Trophoblast cell (in vitro differentiated cells and primary cell): ENCODE data around the gene ADAMTS9.

Experiments
- DNase-seq, 2 donors: peaks; one replicate each; pipeline ENCODE4 v3.0.0-alpha.2; 2016
- H2AFZ ChIP-seq: 2 replicates; pipeline ENCODE4 v1.6.1; 2013; ENCODE audit warnings: low read length, moderate library complexity, mild to moderate bottlenecking; ENCODE audit not compliant: insufficient read depth, poor library complexity
- H2AK5ac ChIP-seq: 2 replicates; pipeline ENCODE4 v1.6.1; 2013; ENCODE audit warnings: mild to moderate bottlenecking, low read length
- H2BK120ac ChIP-seq: 2 replicates; pipeline ENCODE4 v1.6.1; 2013; ENCODE audit warnings: low read length, mild to moderate bottlenecking, moderate library complexity; ENCODE audit not compliant: insufficient read depth, poor library complexity
- H2BK12ac ChIP-seq: 2 replicates; pipeline ENCODE4 v1.6.1; 2013; ENCODE audit warnings: mild to moderate bottlenecking, low read length, moderate library complexity
- H2BK5ac ChIP-seq: 2 replicates; pipeline ENCODE4 v1.6.1; 2013; ENCODE audit warnings: low read length, low read depth, moderate library complexity, mild to moderate bottlenecking; ENCODE audit not compliant: poor library complexity
- H3K14ac ChIP-seq: 2 replicates; pipeline ENCODE4 v1.6.1; 2013; ENCODE audit warnings: mild to moderate bottlenecking, low read length
- H3K18ac ChIP-seq: 2 replicates; pipeline ENCODE4 v1.6.1; 2013; ENCODE audit warnings: mild to moderate bottlenecking, low read length
- H3K23ac ChIP-seq: 2 replicates; pipeline ENCODE4 v1.6.1; 2013; ENCODE audit warnings: low read length
- H3K27ac ChIP-seq: 2 replicates; pipeline ENCODE4 v1.5.1; 2013; ENCODE audit warnings: low read depth, mild to moderate bottlenecking, inconsistent platforms, low read length, moderate library complexity
- H3K27me3 ChIP-seq: 2 replicates; pipeline ENCODE4 v1.6.1; 2013; ENCODE audit warnings: inconsistent platforms, mild to moderate bottlenecking, low read length, moderate library complexity; ENCODE audit not compliant: insufficient read depth
- H3K36me3 ChIP-seq, 2 experiments: 1 replicate in 1 of 2; 2 replicates in 1 of 2; pipeline ENCODE4 v1.6.1; 2013; ENCODE audit warnings: low read length in 2 of 2, mild to moderate bottlenecking in 2 of 2, moderate library complexity in 1 of 2; ENCODE audit not compliant: insufficient read depth in 2 of 2, control insufficient read depth in 1 of 2
- H3K4ac ChIP-seq: 2 replicates; pipeline ENCODE4 v1.6.1; 2013; ENCODE audit warnings: low read depth, mild to moderate bottlenecking, low read length, moderate library complexity
- H3K4me1 ChIP-seq, 2 experiments: 1 replicate in 1 of 2; 2 replicates in 1 of 2; pipeline ENCODE4 v1.6.1; 2013; ENCODE audit warnings: low read length in 2 of 2, mild to moderate bottlenecking in 2 of 2, moderate library complexity in 1 of 2; ENCODE audit not compliant: insufficient read depth in 2 of 2, control insufficient read depth in 1 of 2
- H3K4me2 ChIP-seq: 2 replicates; pipeline ENCODE4 v1.6.1; 2013; ENCODE audit warnings: inconsistent platforms, mild to moderate bottlenecking, low read length, moderate library complexity
- H3K4me3 ChIP-seq: 2 replicates; pipeline ENCODE4 v1.5.1; 2013; ENCODE audit warnings: mild to moderate bottlenecking, low read depth, low read length, inconsistent platforms
- H3K79me1 ChIP-seq: one replicate; pipeline ENCODE4 v1.6.1; 2013; ENCODE audit warnings: low read length
- H3K79me2 ChIP-seq: 2 replicates; pipeline ENCODE4 v1.6.1; 2013; ENCODE audit warnings: low read length, mild to moderate bottlenecking; ENCODE audit not compliant: control insufficient read depth, insufficient read depth, poor library complexity
- H3K9ac ChIP-seq: 2 replicates; pipeline ENCODE4 v1.6.1; 2013; ENCODE audit warnings: mild to moderate bottlenecking, low read length
- H3K9me3 ChIP-seq: 2 replicates; pipeline ENCODE4 v1.6.1; 2013; ENCODE audit warnings: low read depth, mild to moderate bottlenecking, control low read depth, inconsistent platforms, low read length; ENCODE audit not compliant: insufficient read depth
- H4K12ac ChIP-seq: 2 replicates; pipeline ENCODE4 v1.6.1; 2013; ENCODE audit warnings: low read depth, mild to moderate bottlenecking, low read length, moderate library complexity
- H4K8ac ChIP-seq: 2 replicates; pipeline ENCODE4 v1.6.1; 2013; ENCODE audit warnings: low read depth, mild to moderate bottlenecking, low read length, moderate library complexity
- H4K91ac ChIP-seq: one replicate; pipeline ENCODE4 v1.6.1; 2013; ENCODE audit warnings: low read depth, mild to moderate bottlenecking, low read length, moderate library complexity
- WGBS: extraction: QIAGEN DNeasy Blood & Tissue Kit; methylation state at CpG from one replicate; pipeline ENCODE4 v1.1.7; 2013; ENCODE audit warnings: missing lambda C conversion rate; ENCODE audit not compliant: insufficient read length, insufficient coverage; ENCODE audit errors: extremely low coverage; 5-methylcytosine and 5-hydroxymethylcytosine counted together

ADAMTS9 gene

GRCh38 chr3:64556046-64556445, 131.8 kb downstream of the ADAMTS9 start:
- Histone ChIP-seq H3K4me3 (no peak overlapping the region), H3K23ac (no peak overlapping the region)
- no CpG with 5 or more reads among the region's 3 CpGs for WGBS

DNA sequence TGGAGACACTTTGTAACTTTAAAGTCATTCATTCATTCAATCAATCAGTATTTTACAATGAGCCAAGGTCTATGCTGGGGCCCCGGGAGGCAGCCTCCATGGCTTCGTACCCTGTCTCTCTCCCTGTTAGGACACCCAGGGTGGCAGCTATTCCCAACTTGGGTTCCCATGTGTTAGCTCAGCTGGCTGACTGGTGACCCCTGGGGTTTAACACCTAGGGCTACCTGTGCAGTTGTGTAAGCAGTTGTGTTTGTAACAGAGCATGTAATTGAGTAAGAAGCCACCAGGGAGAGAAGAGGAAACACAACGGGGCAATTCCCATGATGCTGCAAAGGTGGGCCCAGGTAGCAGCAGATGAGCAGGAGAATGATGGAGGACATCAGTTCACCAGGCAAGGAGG, 132.4 kb downstream of the ADAMTS9 start:
- H2AK5ac ChIP-seq = no peak overlapping the region
- peaks cover 16 to 36% of the 10 kb centered on the region in 2 experiments for H3K36me3 ChIP-seq
- no peak overlapping the region for H2BK12ac ChIP-seq
- no peak overlapping the region for H3K9ac ChIP-seq
- H3K4me1 ChIP-seq = no peaks in the 10 kb centered on the region
- no peak overlapping the region for H3K27ac ChIP-seq
- no CpG with 5 or more reads among the region's 3 CpGs for WGBS
- no peak overlapping the region for H2BK5ac ChIP-seq
- no peak overlapping the region for H3K4me2 ChIP-seq
- no peak overlapping the region for H2AFZ ChIP-seq
- no peak overlapping the region for H3K4ac ChIP-seq
- H3K4me3 ChIP-seq = no peak overlapping the region
- no peak for DNase-seq
- no peaks in the 10 kb centered on the region for H3K79me1 ChIP-seq
- H2BK120ac ChIP-seq = no peak overlapping the region
- H3K23ac ChIP-seq = no peak overlapping the region
- no peaks in the 10 kb centered on the region for H3K27me3 ChIP-seq
- no peak overlapping the region for H4K8ac ChIP-seq
- H3K14ac ChIP-seq = no peak overlapping the region
- H3K79me2 ChIP-seq = no peaks in the 10 kb centered on the region
- no peak overlapping the region for H4K12ac ChIP-seq
- no peaks in the 10 kb centered on the region for H3K9me3 ChIP-seq
- no peak overlapping the region for H3K18ac ChIP-seq
- no peak overlapping the region for H4K91ac ChIP-seq

More at GRCh38 chr3:64556046-64556445, 131.8 kb downstream of the ADAMTS9 start:
- Histone ChIP-seq H4K8ac (no peak overlapping the region), H3K18ac (no peak overlapping the region), H3K4ac (no peak overlapping the region), H4K12ac (no peak overlapping the region), H3K4me2 (no peak overlapping the region), H2AFZ (no peak overlapping the region), H3K27ac (no peak overlapping the region), H3K14ac (no peak overlapping the region), H2BK120ac (no peak overlapping the region), H2BK12ac (no peak overlapping the region), H4K91ac (no peak overlapping the region), H3K36me3 (peaks cover 12 to 30% of the 10 kb centered on the region in 2 experiments), H3K27me3 (no peaks in the 10 kb centered on the region), H3K9me3 (no peaks in the 10 kb centered on the region), H3K79me2 (no peaks in the 10 kb centered on the region), H3K4me1 (no peaks in the 10 kb centered on the region), H3K79me1 (no peaks in the 10 kb centered on the region), H2AK5ac (no peak overlapping the region), H3K9ac (no peak overlapping the region), H2BK5ac (no peak overlapping the region)
- no peak for DNase-seq

DNA sequence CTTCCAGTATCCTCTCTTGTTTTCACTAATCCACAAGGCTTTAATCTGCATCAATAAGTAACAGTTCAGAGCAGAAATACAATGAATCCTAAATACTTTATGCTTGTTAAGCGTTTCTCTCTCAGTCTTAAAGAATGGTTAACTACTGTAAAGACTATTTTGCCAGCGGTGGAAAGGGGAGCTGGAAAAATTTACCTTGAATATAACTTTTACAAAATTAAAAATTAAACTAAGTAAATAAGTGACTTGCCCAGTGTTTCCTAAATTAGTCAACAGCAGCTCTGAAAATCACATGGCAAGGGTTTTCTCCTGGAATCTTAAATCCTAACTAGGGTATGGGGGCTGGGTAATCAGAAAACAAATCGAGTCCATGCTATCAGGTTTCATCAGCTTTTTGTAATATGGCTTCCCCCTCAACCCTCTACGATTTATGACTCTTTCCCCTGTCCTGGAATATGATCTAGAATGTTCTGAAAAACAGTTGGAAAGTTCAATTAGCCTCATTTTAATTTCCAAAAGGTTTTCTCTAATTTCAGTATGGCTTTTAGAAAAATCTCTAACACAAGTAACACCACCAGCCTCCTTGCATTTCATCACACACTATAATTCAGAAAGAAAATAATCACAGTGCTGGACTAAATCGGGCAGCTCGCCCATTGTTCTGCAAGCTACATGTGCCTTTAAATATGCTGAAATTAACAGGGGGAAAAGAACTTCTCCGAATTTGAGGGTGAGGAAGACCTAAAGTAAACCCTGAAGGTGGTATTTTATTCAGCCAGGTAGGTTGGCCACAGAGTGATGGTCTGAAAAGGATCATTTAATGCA, 133.5 kb downstream of the ADAMTS9 start:
- Histone ChIP-seq H2BK120ac (no peak overlapping the region), H4K8ac (no peak overlapping the region), H3K9me3 (no peaks in the 10 kb centered on the region), H3K36me3 (peaks cover 19 to 41% of the 10 kb centered on the region in 2 experiments), H3K4me2 (no peak overlapping the region), H3K14ac (no peak overlapping the region), H3K27ac (no peak overlapping the region), H3K79me1 (no peaks in the 10 kb centered on the region), H3K4me1 (no peaks in the 10 kb centered on the region), H4K91ac (no peak overlapping the region), H2AFZ (no peak overlapping the region), H3K27me3 (no peaks in the 10 kb centered on the region), H3K79me2 (no peaks in the 10 kb centered on the region), H3K4ac (no peak overlapping the region), H4K12ac (no peak overlapping the region), H2BK5ac (no peak overlapping the region), H3K4me3 (no peak overlapping the region), H2AK5ac (no peak overlapping the region), H3K9ac (no peak overlapping the region), H2BK12ac (no peak overlapping the region), H3K23ac (no peak overlapping the region), H3K18ac (no peak overlapping the region)
- no CpG with 5 or more reads among the region's 7 CpGs for WGBS
- no peak for DNase-seq

DNA sequence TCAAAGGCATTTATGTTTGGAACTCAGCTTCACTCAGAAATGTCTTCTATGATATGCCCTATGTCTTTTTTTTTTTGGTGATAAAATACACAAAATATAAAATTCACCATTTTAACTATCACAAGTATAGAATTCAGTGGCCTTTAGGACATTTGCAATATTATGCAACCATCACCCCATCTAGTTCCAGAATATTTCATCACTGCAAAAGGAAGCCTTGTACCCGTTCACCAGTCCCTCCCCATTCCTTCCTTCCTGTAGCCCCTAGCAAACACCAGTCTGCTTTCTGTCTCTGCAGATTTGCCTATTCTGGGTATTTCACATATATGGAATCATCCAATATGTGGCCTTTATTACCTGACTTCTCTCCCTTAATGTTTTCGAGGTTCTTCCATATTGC, 134.8 kb downstream of the ADAMTS9 start:
- H2BK120ac ChIP-seq = no peak overlapping the region
- H3K9ac ChIP-seq = no peak overlapping the region
- H3K14ac ChIP-seq = no peak overlapping the region
- no peak for DNase-seq
- H2AK5ac ChIP-seq = no peak overlapping the region
- H3K9me3 ChIP-seq = no peaks in the 10 kb centered on the region
- no peak overlapping the region for H3K27ac ChIP-seq
- no peak overlapping the region for H4K91ac ChIP-seq
- H3K4me2 ChIP-seq = no peak overlapping the region
- no peak overlapping the region for H3K23ac ChIP-seq
- H3K4me3 ChIP-seq = no peak overlapping the region
- H3K27me3 ChIP-seq = no peaks in the 10 kb centered on the region
- H3K18ac ChIP-seq = no peak overlapping the region
- H3K4ac ChIP-seq = no peak overlapping the region
- H4K8ac ChIP-seq = no peak overlapping the region
- H3K36me3 ChIP-seq = peaks cover 18 to 41% of the 10 kb centered on the region in 2 experiments
- no peak overlapping the region for H2AFZ ChIP-seq
- WGBS = no CpG with 5 or more reads among the region's 2 CpGs
- no peaks in the 10 kb centered on the region for H3K4me1 ChIP-seq
- no peaks in the 10 kb centered on the region for H3K79me1 ChIP-seq
- no peak overlapping the region for H2BK5ac ChIP-seq
- H3K79me2 ChIP-seq = no peaks in the 10 kb centered on the region
- no peak overlapping the region for H2BK12ac ChIP-seq
- H4K12ac ChIP-seq = no peak overlapping the region
